K562 (cell line): ENCODE results near the gene GZMA.

Experiments
- CHD2 ChIP-seq: IDR thresholded peaks from 2 replicates; pipeline ENCODE4 v1.6.1; 2011; ENCODE audit warnings: low read depth, low read length
- CTCF ChIP-seq, 3 experiments: IDR thresholded peaks in 2 of 3; conservative IDR thresholded peaks in 1 of 3; 2 replicates each; pipeline ENCODE4 v1.5.1; 2011 to 2012; ENCODE audit warnings: low read length in 3 of 3, mild to moderate bottlenecking in 3 of 3, control low read depth in 2 of 3, improper control_type of control experiment in 1 of 3, inconsistent platforms in 1 of 3, low read depth in 1 of 3, mixed read lengths in 1 of 3, moderate library complexity in 1 of 3; ENCODE audit not compliant: insufficient read depth in 2 of 3
- DPF2 ChIP-seq: fragments of 450-650 bp; IDR thresholded peaks from 2 replicates; pipeline ENCODE4 v1.6.1; 2016
- KAT7 ChIP-seq: sonication (generic); formaldehyde crosslinking; IDR thresholded peaks from 2 replicates; pipeline ENCODE4 v1.8.0; 2022; ENCODE audit warnings: missing genetic modification reagents, mild to moderate bottlenecking, borderline replicate concordance
- SRF ChIP-seq, 2 experiments: fragments of 250-450, 450-650 bp in 1 of 2; sonication (Bioruptor Pico) in 1 of 2; sonication (generic) in 1 of 2; formaldehyde crosslinking; IDR thresholded peaks; 2 replicates each; pipeline versions ENCODE4 v1.5.0 to v1.5.1; 2020 to 2022; ENCODE audit warnings: mild to moderate bottlenecking in 1 of 2, missing genetic modification reagents in 1 of 2
- TAF9B ChIP-seq: fragments of 450-650 bp; IDR thresholded peaks from 2 replicates; pipeline ENCODE4 v1.6.1; 2018; ENCODE audit warnings: mild to moderate bottlenecking; ENCODE audit not compliant: partially characterized antibody
- ZC3H4 ChIP-seq: sonication (generic); formaldehyde crosslinking; IDR thresholded peaks from 2 replicates; pipeline ENCODE4 v1.9.0; 2021; ENCODE audit warnings: missing genetic modification reagents, borderline replicate concordance
- TF ChIP-seq, protein P1 (sequence below): IDR thresholded peaks from 2 replicates; pipeline ENCODE4 v1.6.1; 2016; ENCODE audit warnings: missing genetic modification characterization, missing compliant biosample characterization

- no peak for TF ChIP-seq TAF9B
- TF ChIP-seq CTCF (IDR thresholded peaks at IDR 0.05 in 2 of 3, conservative IDR thresholded peaks at IDR 0.05 in 1 of 3; ENCODE audit: insufficient read depth in 2 of 3, low read depth in 1 of 3, low read length in 3 of 3): no peak
- no peak for TF ChIP-seq ZC3H4
- no peak for TF ChIP-seq DPF2
- TF ChIP-seq KAT7 (CRISPR knock-in tag): no peak
- TF ChIP-seq SRF (CRISPR knock-in tag; IDR thresholded peaks at IDR 0.05): no peak
- TF ChIP-seq, protein P1, sequence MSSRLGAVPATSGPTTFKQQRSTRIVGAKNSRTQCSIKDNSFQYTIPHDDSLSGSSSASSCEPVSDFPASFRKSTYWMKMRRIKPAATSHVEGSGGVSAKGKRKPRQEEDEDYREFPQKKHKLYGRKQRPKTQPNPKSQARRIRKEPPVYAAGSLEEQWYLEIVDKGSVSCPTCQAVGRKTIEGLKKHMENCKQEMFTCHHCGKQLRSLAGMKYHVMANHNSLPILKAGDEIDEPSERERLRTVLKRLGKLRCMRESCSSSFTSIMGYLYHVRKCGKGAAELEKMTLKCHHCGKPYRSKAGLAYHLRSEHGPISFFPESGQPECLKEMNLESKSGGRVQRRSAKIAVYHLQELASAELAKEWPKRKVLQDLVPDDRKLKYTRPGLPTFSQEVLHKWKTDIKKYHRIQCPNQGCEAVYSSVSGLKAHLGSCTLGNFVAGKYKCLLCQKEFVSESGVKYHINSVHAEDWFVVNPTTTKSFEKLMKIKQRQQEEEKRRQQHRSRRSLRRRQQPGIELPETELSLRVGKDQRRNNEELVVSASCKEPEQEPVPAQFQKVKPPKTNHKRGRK (tag): no peak
- no peak for TF ChIP-seq CHD2
Observed at GRCh38 chr5:55073211-55073610, 29.2 kb upstream of the GZMA start.
